HG03175 (cell line): Measurements from ENCODE around the gene GALNT2.
A peak's percentile ranks its signal among the peaks of the same experiment; 100 is the strongest.

ENCODE experiments used
- ATAC-seq: cut with Tn5 transposase; IDR thresholded peaks from one replicate; pipeline ENCODE4 v1.9.1; 2021; ENCODE audit warnings: mild to moderate bottlenecking, moderate library complexity; ENCODE audit not compliant: unreplicated experiment

Gene GALNT2

GRCh38 chr1:230050973-230051735, 15.9 kb upstream of the GALNT2 start:
- ATAC-seq = no peak

DNA sequence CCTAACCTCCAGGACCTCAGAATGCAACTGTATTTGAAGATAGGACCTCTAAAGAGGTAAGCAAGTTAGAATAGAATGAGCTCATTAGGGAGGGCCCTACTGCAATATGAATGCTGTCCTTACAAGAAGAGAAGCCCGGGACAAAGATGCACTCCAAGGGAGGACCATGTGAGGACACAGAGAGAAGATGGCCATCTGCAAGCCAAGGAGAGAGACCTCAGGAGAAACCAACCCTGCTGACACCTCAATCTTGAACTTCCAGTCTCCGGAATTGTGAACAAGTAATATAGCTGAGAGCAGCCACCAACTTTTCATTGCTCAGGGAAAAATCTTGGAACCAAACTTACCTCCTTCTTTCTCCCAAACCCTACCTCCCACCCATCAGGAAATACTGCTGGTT, 15.0 kb upstream of the GALNT2 start:
- ATAC-seq = no peak

- ATAC-seq = no peak
Measured at GRCh38 chr1:230052665-230053064, 14.4 kb upstream of the GALNT2 start.

DNA sequence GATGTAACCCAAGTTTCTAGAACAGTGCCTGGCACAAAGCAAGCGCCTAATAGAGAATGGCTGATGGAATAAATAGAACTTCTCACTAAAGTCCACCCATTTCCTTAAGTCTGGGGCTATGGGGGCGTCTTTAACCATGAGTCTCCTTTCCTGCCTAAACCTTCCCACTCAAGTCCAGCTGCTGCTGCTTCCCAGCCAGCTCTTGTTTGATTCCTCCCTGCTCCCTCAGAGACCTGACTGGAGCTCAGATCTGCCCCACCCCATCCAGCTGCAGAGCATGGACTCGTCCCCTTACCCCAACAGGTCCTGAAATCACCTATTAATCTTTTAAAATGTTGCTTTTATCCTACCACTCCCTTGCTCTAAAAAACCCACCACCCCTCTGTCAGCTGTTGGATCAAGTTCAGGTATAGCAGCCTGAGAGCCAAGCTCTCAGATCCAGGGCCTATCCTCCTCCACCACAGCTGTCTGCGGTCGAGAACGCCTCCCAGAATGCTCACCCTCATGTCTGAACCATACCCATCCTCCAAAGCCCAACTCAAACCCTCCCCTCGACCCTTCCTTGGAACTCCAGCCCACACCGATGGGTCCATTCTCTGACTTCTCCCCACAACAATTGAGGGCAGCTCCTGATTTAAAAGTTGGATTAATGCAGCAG, 12.8 kb upstream of the GALNT2 start:
- ATAC-seq = no peak

GRCh38 chr1:230056098-230056497, 10.9 kb upstream of the GALNT2 start:
- ATAC-seq = no peak

GRCh38 chr1:230057100-230057499, 9.9 kb upstream of the GALNT2 start:
- no peak for ATAC-seq

DNA sequence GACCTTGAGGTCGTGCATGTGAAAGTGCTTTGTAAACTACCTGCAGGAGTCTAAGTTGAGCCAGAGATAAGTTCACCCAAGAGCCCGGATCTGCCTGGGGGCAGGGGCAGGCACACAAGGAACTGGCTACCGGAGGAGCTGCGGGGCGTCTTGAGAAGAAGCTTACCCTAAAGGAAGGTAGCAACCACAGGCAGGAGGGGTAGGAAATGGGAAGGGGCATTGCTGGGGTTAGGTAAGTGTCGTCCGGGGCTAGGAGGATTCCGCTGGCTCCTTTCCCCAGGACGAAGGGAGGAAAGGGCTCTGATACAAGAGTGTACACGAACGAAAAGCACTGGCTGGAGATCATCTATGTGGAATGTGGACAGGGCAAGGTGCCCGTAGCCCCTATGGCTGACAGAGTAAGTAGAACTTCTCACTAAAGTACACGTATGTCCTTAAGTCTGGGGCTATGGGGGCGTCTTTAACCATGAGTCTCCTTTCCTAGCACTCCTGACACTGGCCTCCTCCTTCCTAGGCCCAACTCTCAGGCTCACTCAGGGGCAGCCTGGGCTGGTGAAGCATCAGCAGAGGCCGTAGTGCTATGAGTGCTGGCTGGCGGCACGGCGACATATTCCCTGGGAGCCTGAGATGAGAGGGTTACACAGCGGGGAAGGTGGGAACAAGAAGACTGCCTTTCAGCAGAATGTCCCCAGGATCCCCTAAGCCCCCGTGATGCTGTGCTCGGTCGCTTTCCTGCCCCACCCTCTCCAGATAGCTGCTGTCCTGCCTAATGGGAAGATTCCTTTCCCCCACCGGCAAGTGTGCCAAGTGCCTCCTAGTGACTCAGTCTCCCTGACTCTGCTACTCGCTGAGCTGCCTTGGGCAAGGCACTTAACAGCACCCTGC, 9.1 kb upstream of the GALNT2 start:
- no peak for ATAC-seq

DNA sequence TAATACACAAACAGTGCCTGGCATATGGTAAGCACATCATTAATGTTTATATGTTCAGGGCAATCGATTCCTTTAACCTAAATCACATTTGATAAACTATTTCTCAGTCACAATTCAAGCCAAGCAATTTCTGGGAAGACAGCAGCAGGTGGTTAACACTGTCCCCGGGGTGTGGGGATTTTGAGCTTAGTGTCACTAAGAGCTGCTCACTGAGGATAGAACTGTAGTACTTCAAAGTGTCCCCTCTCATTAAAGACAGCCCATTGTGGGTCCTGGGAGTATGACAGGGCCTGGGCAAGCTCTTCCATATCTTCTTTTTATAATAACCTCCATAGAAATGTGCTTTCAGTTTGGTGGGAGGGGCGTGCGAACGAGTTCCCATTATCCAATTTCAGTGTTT, 8.4 kb upstream of the GALNT2 start:
- ATAC-seq = no peak

DNA sequence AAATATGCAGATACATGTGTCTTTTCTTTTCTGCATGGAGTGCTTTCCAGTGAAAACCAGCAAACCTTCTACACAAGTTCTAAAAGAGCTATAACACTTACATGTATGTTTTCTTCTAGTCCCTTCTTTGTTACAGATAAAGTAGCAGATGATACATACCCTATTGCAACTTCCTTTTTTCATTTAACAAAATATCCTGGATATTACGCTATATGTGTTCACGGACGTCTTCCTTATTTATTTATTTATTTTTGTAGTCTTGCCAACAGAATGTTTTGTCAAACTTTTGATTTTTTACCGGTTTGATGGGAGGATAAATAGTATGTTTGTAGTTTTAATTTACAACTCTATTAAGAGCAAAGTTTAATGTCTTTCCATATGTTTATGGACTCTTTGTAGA, 5.2 kb upstream of the GALNT2 start:
- ATAC-seq = no peak

- ATAC-seq = no peak
Measured at GRCh38 chr1:230062521-230062920, 4.5 kb upstream of the GALNT2 start.

GRCh38 chr1:230064283-230064682, 2.8 kb upstream of the GALNT2 start:
- ATAC-seq = no peak

DNA sequence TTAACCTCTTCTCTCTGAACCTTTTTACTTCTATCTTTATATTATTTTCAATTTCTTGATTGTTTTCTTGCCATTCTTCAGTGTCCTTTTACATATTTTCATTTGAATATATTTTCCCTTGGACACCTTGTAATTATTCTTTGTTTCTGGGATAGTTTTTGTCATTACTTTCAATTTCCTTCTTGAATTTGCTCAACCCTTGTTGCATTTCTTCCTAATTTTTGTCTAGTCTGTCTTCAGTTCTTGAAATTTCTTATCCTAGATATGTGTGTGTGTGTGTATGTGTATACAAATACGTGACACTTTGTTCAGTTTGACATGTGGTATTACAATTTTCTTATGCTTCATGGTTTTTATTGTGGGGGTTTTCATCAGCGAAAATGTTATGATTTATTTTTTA, 1.9 kb upstream of the GALNT2 start:
- no peak for ATAC-seq

DNA sequence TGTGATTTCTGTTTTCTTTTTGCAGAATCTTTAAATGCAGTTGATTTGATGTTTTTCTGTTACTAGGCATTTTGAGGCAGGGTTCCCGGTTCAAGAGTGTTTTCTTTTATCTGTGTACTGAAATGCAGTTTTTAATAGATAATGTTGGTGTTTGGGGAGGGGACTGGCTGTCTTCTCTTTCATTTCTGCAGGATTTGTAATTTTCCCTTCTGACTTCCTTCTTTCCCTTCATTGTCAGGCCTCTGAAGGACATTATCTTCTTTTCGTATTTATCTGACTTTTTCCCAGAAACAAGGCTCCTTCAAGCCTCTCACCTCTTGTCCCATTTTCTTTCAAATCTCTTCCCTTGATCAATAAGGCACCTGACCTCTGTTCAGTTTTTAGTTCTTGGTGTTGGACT, 1.5 kb upstream of the GALNT2 start:
- no peak for ATAC-seq

GRCh38 chr1:230066031-230066430, 1.0 kb upstream of the GALNT2 start:
- ATAC-seq = no peak

GRCh38 chr1:230067419-230067870, 407 bp downstream of the GALNT2 start:
- ATAC-seq = peak; percentile 24

DNA sequence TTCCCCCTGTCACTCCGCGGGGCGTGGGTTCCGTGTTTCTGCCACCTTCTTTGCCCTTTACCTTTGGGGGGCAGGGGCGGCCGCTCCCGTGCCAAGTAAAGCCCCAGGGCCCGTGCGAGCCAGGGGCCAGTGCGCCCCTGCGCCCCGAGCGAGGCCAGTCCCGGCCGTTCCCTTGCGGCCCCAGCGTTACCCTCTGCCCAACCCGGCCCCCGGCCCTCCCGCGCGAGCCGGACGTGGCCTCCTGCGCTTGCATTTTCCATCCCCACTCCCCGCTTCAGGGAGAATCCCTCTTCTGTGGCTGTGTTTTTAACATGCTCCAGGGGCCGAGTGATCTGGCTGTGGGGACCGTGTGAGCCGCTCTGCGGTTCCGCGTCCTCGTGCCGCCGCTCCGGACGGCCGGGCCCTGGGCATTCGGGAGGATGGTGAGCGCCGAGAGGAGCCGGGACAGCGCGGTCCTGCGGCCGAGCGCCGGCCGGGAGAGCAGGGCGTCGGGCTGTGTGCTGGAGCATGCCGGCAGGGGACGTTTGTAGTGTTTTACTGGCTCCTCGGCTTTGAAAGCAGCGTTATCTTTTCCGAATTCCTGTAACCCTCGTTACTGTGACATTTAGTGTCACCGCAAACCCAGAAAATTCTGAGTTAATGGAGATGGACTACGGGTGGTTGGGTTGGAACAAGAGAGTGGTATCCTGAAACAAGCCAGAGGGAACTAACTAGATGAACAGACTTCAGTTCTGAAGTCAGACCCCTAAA, 1.0 kb downstream of the GALNT2 start:
- no peak for ATAC-seq

- ATAC-seq = no peak
Measured at GRCh38 chr1:230068621-230068873, 1.5 kb downstream of the GALNT2 start.

- no peak for ATAC-seq
Measured at GRCh38 chr1:230068952-230069684, 2.1 kb downstream of the GALNT2 start.

- no peak for ATAC-seq
Measured at GRCh38 chr1:230069796-230070195, 2.8 kb downstream of the GALNT2 start.
